ENCODE data around the gene TMC2. TPM values are rescaled to one million over a fixed set of nuclear protein-coding genes. Genes with fewer than 3 reads are reported as not detected.
"Not testable (repeated sequence)": the region's sequence is repeated elsewhere in the genome, so short reads cannot be mapped to it uniquely, and the experiment has no call there.

The TMC2 gene
- total RNA-seq, 1 donor from 2014 or later: not detected

- Mint-ChIP-seq H3K4me1 (ENCODE audit: unreplicated experiment) (no peaks in the 10 kb centered on the region), H3K9me3 (ENCODE audit: unreplicated experiment) (no peaks in the 10 kb centered on the region), H3K27ac (ENCODE audit: unreplicated experiment) (no peak overlapping the region), H3K4me3 (ENCODE audit: unreplicated experiment) (no peak overlapping the region), H3K36me3 (ENCODE audit: low read depth, unreplicated experiment) (no peaks in the 10 kb centered on the region), H3K27me3 (ENCODE audit: unreplicated experiment) (peaks cover 3% of the 10 kb centered on the region)
- no peak for TF ChIP-seq CTCF (IDR thresholded peaks at IDR 0.05; ENCODE audit: unreplicated experiment)
- DNase-seq (ENCODE audit: low spot score): no peak
Observed at GRCh38 chr20:2518096-2518495, 18.3 kb upstream of the TMC2 start.

- no peak for DNase-seq (ENCODE audit: low spot score)
- H3K27ac Mint-ChIP-seq (ENCODE audit: unreplicated experiment): no peak overlapping the region
- H3K4me3 Mint-ChIP-seq (ENCODE audit: unreplicated experiment): no peak overlapping the region
- no peak for TF ChIP-seq CTCF (IDR thresholded peaks at IDR 0.05; ENCODE audit: unreplicated experiment)
- no peaks in the 10 kb centered on the region for H3K9me3 Mint-ChIP-seq (ENCODE audit: unreplicated experiment)
- H3K4me1 Mint-ChIP-seq (ENCODE audit: unreplicated experiment): no peaks in the 10 kb centered on the region
- peaks cover 3% of the 10 kb centered on the region for H3K27me3 Mint-ChIP-seq (ENCODE audit: unreplicated experiment)
- H3K36me3 Mint-ChIP-seq (ENCODE audit: low read depth, unreplicated experiment): no peaks in the 10 kb centered on the region
Observed at GRCh38 chr20:2518558-2518957, 17.8 kb upstream of the TMC2 start.

- H3K4me3 Mint-ChIP-seq (ENCODE audit: unreplicated experiment): no peak overlapping the region
- H3K27me3 Mint-ChIP-seq (ENCODE audit: unreplicated experiment): peaks cover 3% of the 10 kb centered on the region
- no peaks in the 10 kb centered on the region for H3K4me1 Mint-ChIP-seq (ENCODE audit: unreplicated experiment)
- H3K27ac Mint-ChIP-seq (ENCODE audit: unreplicated experiment): no peak overlapping the region
- TF ChIP-seq CTCF (IDR thresholded peaks at IDR 0.05; ENCODE audit: unreplicated experiment): no peak
- no peaks in the 10 kb centered on the region for H3K36me3 Mint-ChIP-seq (ENCODE audit: low read depth, unreplicated experiment)
- no peaks in the 10 kb centered on the region for H3K9me3 Mint-ChIP-seq (ENCODE audit: unreplicated experiment)
- DNase-seq (ENCODE audit: low spot score): no peak
Observed at GRCh38 chr20:2519115-2519809, 17.1 kb upstream of the TMC2 start.

GRCh38 chr20:2520617-2521016 lies 15.8 kb upstream of the TMC2 start:
- TF ChIP-seq CTCF (IDR thresholded peaks at IDR 0.05; ENCODE audit: unreplicated experiment): no peak
- Mint-ChIP-seq H3K9me3 (ENCODE audit: unreplicated experiment) (no peaks in the 10 kb centered on the region), H3K27ac (ENCODE audit: unreplicated experiment) (no peak overlapping the region), H3K4me1 (ENCODE audit: unreplicated experiment) (no peaks in the 10 kb centered on the region), H3K36me3 (ENCODE audit: low read depth, unreplicated experiment) (no peaks in the 10 kb centered on the region), H3K4me3 (ENCODE audit: unreplicated experiment) (no peak overlapping the region), H3K27me3 (ENCODE audit: unreplicated experiment) (peaks cover 3% of the 10 kb centered on the region)
- DNase-seq (ENCODE audit: low spot score): no peak

GRCh38 chr20:2521369-2522305 lies 14.7 kb upstream of the TMC2 start:
- peaks cover 4% of the 10 kb centered on the region for H3K27me3 Mint-ChIP-seq (ENCODE audit: unreplicated experiment)
- H3K27ac Mint-ChIP-seq (ENCODE audit: unreplicated experiment): no peak overlapping the region
- H3K4me3 Mint-ChIP-seq (ENCODE audit: unreplicated experiment): no peak overlapping the region
- no peaks in the 10 kb centered on the region for H3K4me1 Mint-ChIP-seq (ENCODE audit: unreplicated experiment)
- no peaks in the 10 kb centered on the region for H3K9me3 Mint-ChIP-seq (ENCODE audit: unreplicated experiment)
- no peaks in the 10 kb centered on the region for H3K36me3 Mint-ChIP-seq (ENCODE audit: low read depth, unreplicated experiment)
- peak; percentile 83 for TF ChIP-seq CTCF (IDR thresholded peaks at IDR 0.05; ENCODE audit: unreplicated experiment)
- DNase-seq (ENCODE audit: low spot score): peak; percentile 63

GRCh38 chr20:2522826-2523429 lies 13.4 kb upstream of the TMC2 start:
- not testable (repeated sequence) for H3K27ac Mint-ChIP-seq (ENCODE audit: unreplicated experiment); H3K36me3 Mint-ChIP-seq (ENCODE audit: low read depth, unreplicated experiment); H3K4me3 Mint-ChIP-seq (ENCODE audit: unreplicated experiment); H3K4me1 Mint-ChIP-seq (ENCODE audit: unreplicated experiment); H3K27me3 Mint-ChIP-seq (ENCODE audit: unreplicated experiment); H3K9me3 Mint-ChIP-seq (ENCODE audit: unreplicated experiment); DNase-seq (ENCODE audit: low spot score)

Measured in endothelial cell (in vitro differentiated cells).